Measurements from ENCODE around the gene PRC1.

- TF ChIP-seq CTCF (IDR thresholded peaks at IDR 0.05; ENCODE audit: low read depth, low read length): no peak
- no peak for TF ChIP-seq EZH2phosphoT487 (IDR thresholded peaks at IDR 0.05; ENCODE audit: low read depth)
Observed at GRCh38 chr15:90957031-90957790, 37.1 kb downstream of the PRC1 start.
